Astrocyte (in vitro differentiated cells and primary cell): Measurements from ENCODE around the gene PDE4C. TPM values are rescaled to one million over a fixed set of nuclear protein-coding genes. Genes with fewer than 3 reads are reported as not detected.
A peak's percentile ranks its signal among the peaks of the same experiment; 100 is the strongest.

Experiments
- DNase-seq: peaks from one replicate; pipeline ENCODE4 v3.0.0-alpha.2; 2010; ENCODE audit warnings: low read depth
- FAIRE-seq: peaks from 2 replicates; lab custom pipeline; 2011; peaks lifted over from hg19 to GRCh38; lab: Jason Lieb, UNC
- H2AFZ ChIP-seq: 2 replicates; pipeline ENCODE4 v1.6.0; 2012; ENCODE audit warnings: low read depth, low read length, inconsistent platforms
- H3K27ac ChIP-seq: 2 replicates; pipeline ENCODE4 v1.5.1; 2011; ENCODE audit warnings: low read depth, low read length, inconsistent platforms
- H3K27me3 ChIP-seq: 2 replicates; pipeline ENCODE4 v1.6.0; 2011; ENCODE audit warnings: low read length, inconsistent platforms; ENCODE audit not compliant: insufficient read depth
- H3K36me3 ChIP-seq: 2 replicates; pipeline ENCODE4 v1.5.1; 2011; ENCODE audit warnings: low read length, inconsistent platforms; ENCODE audit not compliant: insufficient read depth
- H3K4me1 ChIP-seq: 2 replicates; pipeline ENCODE4 v1.5.1; 2011; ENCODE audit warnings: low read length, inconsistent platforms; ENCODE audit not compliant: insufficient read depth
- H3K4me2 ChIP-seq: 2 replicates; pipeline ENCODE4 v1.6.0; 2012; ENCODE audit warnings: low read length, inconsistent platforms
- H3K4me3 ChIP-seq: 2 replicates; pipeline ENCODE4 v1.5.1; 2011; ENCODE audit warnings: low read depth, mild to moderate bottlenecking, low read length, inconsistent platforms; ENCODE audit not compliant: insufficient read depth
- H3K79me2 ChIP-seq: 2 replicates; pipeline ENCODE4 v1.6.0; 2012; ENCODE audit warnings: mild to moderate bottlenecking, low read length, inconsistent platforms; ENCODE audit not compliant: insufficient read depth
- H3K9ac ChIP-seq: 2 replicates; pipeline ENCODE4 v1.6.0; 2012; ENCODE audit warnings: mild to moderate bottlenecking, low read length, inconsistent platforms
- H3K9me3 ChIP-seq: 2 replicates; pipeline ENCODE4 v1.5.1; 2012; ENCODE audit warnings: low read depth, mild to moderate bottlenecking, low read length, inconsistent platforms; ENCODE audit not compliant: insufficient read depth
- H4K20me1 ChIP-seq: 2 replicates; pipeline ENCODE4 v1.6.0; 2012; ENCODE audit warnings: low read length, inconsistent platforms; ENCODE audit not compliant: insufficient read depth
- H3K27ac Mint-ChIP-seq: one replicate; pipeline ENCODE4 v1.8.0; 2021; ENCODE audit warnings: mild to moderate bottlenecking, mixed read lengths; ENCODE audit not compliant: unreplicated experiment
- H3K27me3 Mint-ChIP-seq: one replicate; pipeline ENCODE4 v1.8.0; 2021; ENCODE audit warnings: low read depth, mixed read lengths; ENCODE audit not compliant: unreplicated experiment
- H3K36me3 Mint-ChIP-seq: one replicate; pipeline ENCODE4 v1.8.0; 2021; ENCODE audit warnings: low read depth, mixed read lengths; ENCODE audit not compliant: unreplicated experiment
- H3K4me1 Mint-ChIP-seq: one replicate; pipeline ENCODE4 v1.8.0; 2021; ENCODE audit warnings: low read depth, mixed read lengths; ENCODE audit not compliant: unreplicated experiment
- H3K4me3 Mint-ChIP-seq: one replicate; pipeline ENCODE4 v1.8.0; 2021; ENCODE audit warnings: mild to moderate bottlenecking, moderate library complexity, mixed read lengths; ENCODE audit not compliant: unreplicated experiment
- H3K9me3 Mint-ChIP-seq: one replicate; pipeline ENCODE4 v1.8.0; 2021; ENCODE audit warnings: mild to moderate bottlenecking, mixed read lengths; ENCODE audit not compliant: unreplicated experiment
- CTCF ChIP-seq: IDR thresholded peaks from 2 replicates; pipeline ENCODE4 v1.5.1; 2011; ENCODE audit warnings: low read depth, mild to moderate bottlenecking, inconsistent platforms, low read length, moderate library complexity; ENCODE audit not compliant: insufficient read depth
- EZH2 ChIP-seq: IDR thresholded peaks from 2 replicates; pipeline ENCODE4 v1.6.1; 2012; ENCODE audit warnings: mild to moderate bottlenecking, low read length, inconsistent platforms; ENCODE audit not compliant: insufficient read depth
- total RNA-seq: library from RNA; stranded (reverse); gene quantifications from 2 replicates; pipeline ENCODE4 v1.2.1, GENCODE V29; 2021

PDE4C gene
- total RNA-seq, 1 donor from 2014 or later = 0.64 TPM

- H3K36me3 Mint-ChIP-seq = no peaks in the 10 kb centered on the region
- TF ChIP-seq EZH2 (no peak), CTCF (no peak)
- Histone ChIP-seq H3K27ac (no peak overlapping the region), H3K9ac (no peak overlapping the region), H3K36me3 (no peaks in the 10 kb centered on the region), H4K20me1 (no peaks in the 10 kb centered on the region), H2AFZ (no peak overlapping the region), H3K4me2 (no peak overlapping the region), H3K9me3 (no peaks in the 10 kb centered on the region), H3K4me3 (no peak overlapping the region), H3K27me3 (no peaks in the 10 kb centered on the region), H3K79me2 (no peaks in the 10 kb centered on the region), H3K4me1 (no peaks in the 10 kb centered on the region)
- H3K27me3 Mint-ChIP-seq = peaks cover 4% of the 10 kb centered on the region
- FAIRE-seq (no peak), DNase-seq (no peak)
- no peaks in the 10 kb centered on the region for H3K4me1 Mint-ChIP-seq
- H3K4me3 Mint-ChIP-seq = no peak overlapping the region
- H3K9me3 Mint-ChIP-seq = no peaks in the 10 kb centered on the region
- no peak overlapping the region for H3K27ac Mint-ChIP-seq
Observed at GRCh38 chr19:18183529-18183928, 42.7 kb downstream of the PDE4C start.

- peaks cover 25% of the 10 kb centered on the region for H3K27me3 Mint-ChIP-seq
- no peak for FAIRE-seq
- Histone ChIP-seq H3K79me2 (no peaks in the 10 kb centered on the region), H4K20me1 (no peaks in the 10 kb centered on the region), H3K27ac (no peak overlapping the region), H3K4me1 (no peaks in the 10 kb centered on the region), H3K9me3 (no peaks in the 10 kb centered on the region), H3K27me3 (no peaks in the 10 kb centered on the region), H2AFZ (no peak overlapping the region), H3K4me2 (no peak overlapping the region), H3K36me3 (no peaks in the 10 kb centered on the region), H3K9ac (no peak overlapping the region), H3K4me3 (no peak overlapping the region)
- no peaks in the 10 kb centered on the region for H3K4me1 Mint-ChIP-seq
- TF ChIP-seq EZH2 = no peak
- TF ChIP-seq CTCF = no peak
- H3K4me3 Mint-ChIP-seq = no peak overlapping the region
- DNase-seq = no peak
- peaks cover 1% of the 10 kb centered on the region for H3K9me3 Mint-ChIP-seq
- H3K36me3 Mint-ChIP-seq = no peaks in the 10 kb centered on the region
- H3K27ac Mint-ChIP-seq = no peak overlapping the region
Observed at GRCh38 chr19:18179957-18180356, 46.3 kb downstream of the PDE4C start.

GRCh38 chr19:18176367-18177310, 49.6 kb downstream of the PDE4C start:
- peaks cover 1% of the 10 kb centered on the region for H3K9me3 Mint-ChIP-seq
- FAIRE-seq (no peak), DNase-seq (no peak)
- Histone ChIP-seq H3K36me3 (no peaks in the 10 kb centered on the region), H3K27me3 (no peaks in the 10 kb centered on the region), H2AFZ (no peak overlapping the region), H3K79me2 (no peaks in the 10 kb centered on the region), H4K20me1 (no peaks in the 10 kb centered on the region), H3K4me1 (no peaks in the 10 kb centered on the region), H3K9ac (no peak overlapping the region), H3K4me3 (no peak overlapping the region), H3K4me2 (no peak overlapping the region), H3K9me3 (no peaks in the 10 kb centered on the region), H3K27ac (no peak overlapping the region)
- H3K4me3 Mint-ChIP-seq = peak overlapping the region; percentile 45
- H3K36me3 Mint-ChIP-seq = peaks cover 4% of the 10 kb centered on the region
- TF ChIP-seq CTCF = no peak
- no peak for TF ChIP-seq EZH2
- peaks cover 36% of the 10 kb centered on the region for H3K27me3 Mint-ChIP-seq
- H3K27ac Mint-ChIP-seq = no peak overlapping the region
- H3K4me1 Mint-ChIP-seq = no peaks in the 10 kb centered on the region
